ENCODE results near the gene STXBP3. TPM values are rescaled to one million over a fixed set of nuclear protein-coding genes. Genes with fewer than 3 reads are reported as not detected.

Gene STXBP3
- total RNA-seq, 4 donors from 2014 or later: 51.0 to 75.8 (median 68.9) TPM

DNA sequence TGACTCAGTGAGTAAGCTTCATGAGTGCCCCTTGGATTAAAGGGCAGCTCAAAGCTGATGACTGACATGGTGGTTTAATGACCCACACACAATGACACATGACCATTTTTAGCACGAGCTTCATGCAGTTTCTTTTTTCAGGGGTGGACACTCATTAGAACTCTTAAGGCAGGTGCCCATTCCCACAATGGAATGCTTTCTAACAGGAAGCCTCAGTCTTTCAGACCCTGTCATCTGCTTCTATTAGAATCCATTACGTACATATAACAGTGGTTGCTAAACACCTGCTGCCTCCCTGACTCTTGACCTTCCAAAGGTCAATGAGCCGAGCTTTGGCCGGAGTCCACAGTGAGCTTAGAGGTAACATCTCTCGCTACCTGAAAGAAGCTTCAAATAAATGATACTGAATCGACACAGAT is 83.0 kb downstream of the STXBP3 start:
- H3K4me1 ChIP-seq: peaks cover 0 to 36% (median 16%) of the 10 kb centered on the region in 4 donors
- no peak overlapping the region for H3K4me3 ChIP-seq
- no peak for DNase-seq (ENCODE audit: low spot score in 2 of 2)
- TF ChIP-seq, protein P1, sequence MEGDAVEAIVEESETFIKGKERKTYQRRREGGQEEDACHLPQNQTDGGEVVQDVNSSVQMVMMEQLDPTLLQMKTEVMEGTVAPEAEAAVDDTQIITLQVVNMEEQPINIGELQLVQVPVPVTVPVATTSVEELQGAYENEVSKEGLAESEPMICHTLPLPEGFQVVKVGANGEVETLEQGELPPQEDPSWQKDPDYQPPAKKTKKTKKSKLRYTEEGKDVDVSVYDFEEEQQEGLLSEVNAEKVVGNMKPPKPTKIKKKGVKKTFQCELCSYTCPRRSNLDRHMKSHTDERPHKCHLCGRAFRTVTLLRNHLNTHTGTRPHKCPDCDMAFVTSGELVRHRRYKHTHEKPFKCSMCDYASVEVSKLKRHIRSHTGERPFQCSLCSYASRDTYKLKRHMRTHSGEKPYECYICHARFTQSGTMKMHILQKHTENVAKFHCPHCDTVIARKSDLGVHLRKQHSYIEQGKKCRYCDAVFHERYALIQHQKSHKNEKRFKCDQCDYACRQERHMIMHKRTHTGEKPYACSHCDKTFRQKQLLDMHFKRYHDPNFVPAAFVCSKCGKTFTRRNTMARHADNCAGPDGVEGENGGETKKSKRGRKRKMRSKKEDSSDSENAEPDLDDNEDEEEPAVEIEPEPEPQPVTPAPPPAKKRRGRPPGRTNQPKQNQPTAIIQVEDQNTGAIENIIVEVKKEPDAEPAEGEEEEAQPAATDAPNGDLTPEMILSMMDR (IDR thresholded peaks at IDR 0.05): no peak
- TF ChIP-seq POLR2A (IDR thresholded peaks at IDR 0.05): no peak
- peak in 1 of 2 donors; percentile 21 for TF ChIP-seq EP300 (IDR thresholded peaks at IDR 0.05)
- H3K27me3 ChIP-seq: no peaks in the 10 kb centered on the region
- no peaks in the 10 kb centered on the region for H3K9me3 ChIP-seq
- peak overlapping the region; percentile 6 to 79 (median 74) for H3K27ac ChIP-seq
- H3K36me3 ChIP-seq: no peaks in the 10 kb centered on the region
- WGBS, 2 donors: 56 to 61% methylated on average over 6 of the region's 6 CpGs

DNA sequence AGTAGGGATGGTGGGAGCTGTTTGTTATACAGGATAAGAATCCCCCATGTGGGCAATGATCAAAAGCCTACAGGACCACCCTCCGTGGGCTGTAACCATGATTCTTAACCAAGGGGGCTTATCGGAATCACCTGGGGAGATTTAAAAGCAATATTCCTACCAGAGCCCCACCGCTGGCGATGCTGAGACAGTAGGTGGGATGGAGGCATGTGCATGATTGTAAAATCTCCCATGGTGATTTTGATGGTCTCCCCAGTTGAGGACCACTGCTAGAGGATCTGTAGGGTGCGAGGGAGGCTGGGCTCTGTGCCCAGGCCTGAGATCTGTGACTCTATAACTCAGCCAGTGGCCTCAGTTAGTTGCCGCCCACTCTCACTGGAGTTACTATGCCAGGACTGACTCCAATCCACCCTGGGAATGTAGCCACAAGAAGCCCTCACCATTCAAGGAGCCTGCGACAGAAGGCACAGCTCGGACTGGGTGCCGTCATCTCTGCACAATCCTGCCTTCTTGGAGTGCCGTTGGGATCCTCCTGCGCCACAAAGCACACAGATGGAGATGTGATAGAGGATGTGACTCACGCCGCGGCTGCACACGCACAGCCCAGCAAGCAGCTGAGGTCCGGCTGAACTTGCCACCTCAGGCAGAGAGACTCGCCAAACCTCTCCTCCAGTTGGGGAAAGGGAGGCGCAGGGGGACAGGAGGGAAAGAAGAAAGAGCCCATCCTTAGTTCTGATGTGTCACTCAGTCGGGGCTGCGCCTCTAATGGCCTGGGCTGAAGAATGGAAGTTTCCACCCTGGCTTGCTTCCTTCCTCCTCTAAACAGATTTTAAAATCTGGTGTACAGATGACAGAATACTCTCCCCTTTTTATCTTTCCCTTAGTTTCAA is 83.9 kb downstream of the STXBP3 start:
- peak; percentile 69 to 72 for DNase-seq (ENCODE audit: low spot score in 2 of 2)
- peak overlapping the region; percentile 39 to 79 (median 74) for H3K27ac ChIP-seq
- H3K4me1 ChIP-seq: peaks cover 0 to 36% (median 16%) of the 10 kb centered on the region in 4 donors
- no peaks in the 10 kb centered on the region for H3K36me3 ChIP-seq
- H3K4me3 ChIP-seq: peak overlapping the region in 2 of 4 donors; percentile 19 to 30
- TF ChIP-seq, protein P1 (IDR thresholded peaks at IDR 0.05): no peak
- TF ChIP-seq POLR2A (IDR thresholded peaks at IDR 0.05) (no peak), EP300 (IDR thresholded peaks at IDR 0.05) (peak in 1 of 2 donors; percentile 68)
- 57 to 67% methylated on average over 14 to 20 of the region's 20 CpGs for WGBS, 2 donors
- H3K9me3 ChIP-seq: no peaks in the 10 kb centered on the region
- no peaks in the 10 kb centered on the region for H3K27me3 ChIP-seq

DNA sequence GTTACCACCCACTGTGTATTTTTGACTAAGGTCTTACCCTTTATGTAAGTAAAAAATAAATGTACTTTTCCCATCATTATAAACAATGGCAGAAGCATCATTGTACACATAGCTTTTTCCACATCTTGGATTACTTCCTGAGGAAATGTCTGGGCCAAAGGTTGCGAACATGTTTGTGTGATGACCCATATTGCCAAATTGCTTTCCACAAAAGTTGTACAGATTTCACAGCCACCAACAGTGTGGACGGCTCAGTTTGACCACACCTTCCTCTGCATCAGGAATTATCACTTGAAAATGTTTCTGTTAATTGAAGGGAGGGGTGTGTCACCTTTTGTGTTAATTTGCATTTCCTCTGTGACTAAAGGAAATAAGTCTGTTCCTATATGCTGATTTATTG is 84.8 kb downstream of the STXBP3 start:
- 36 to 52% methylated on average over 2 of the region's 2 CpGs for WGBS, 2 donors
- peaks cover 0 to 36% (median 16%) of the 10 kb centered on the region in 4 donors for H3K4me1 ChIP-seq
- no peaks in the 10 kb centered on the region for H3K9me3 ChIP-seq
- H3K27me3 ChIP-seq: no peaks in the 10 kb centered on the region
- H3K4me3 ChIP-seq: no peak overlapping the region
- H3K36me3 ChIP-seq: no peaks in the 10 kb centered on the region
- TF ChIP-seq, protein P1 (IDR thresholded peaks at IDR 0.05): no peak
- no peak for TF ChIP-seq POLR2A (IDR thresholded peaks at IDR 0.05)
- peak in 1 of 2 donors; percentile 54 for TF ChIP-seq EP300 (IDR thresholded peaks at IDR 0.05)
- peak in 1 of 2 donors; percentile 40 for DNase-seq (ENCODE audit: low spot score in 2 of 2)
- peak overlapping the region; percentile 39 to 79 (median 74) for H3K27ac ChIP-seq

DNA sequence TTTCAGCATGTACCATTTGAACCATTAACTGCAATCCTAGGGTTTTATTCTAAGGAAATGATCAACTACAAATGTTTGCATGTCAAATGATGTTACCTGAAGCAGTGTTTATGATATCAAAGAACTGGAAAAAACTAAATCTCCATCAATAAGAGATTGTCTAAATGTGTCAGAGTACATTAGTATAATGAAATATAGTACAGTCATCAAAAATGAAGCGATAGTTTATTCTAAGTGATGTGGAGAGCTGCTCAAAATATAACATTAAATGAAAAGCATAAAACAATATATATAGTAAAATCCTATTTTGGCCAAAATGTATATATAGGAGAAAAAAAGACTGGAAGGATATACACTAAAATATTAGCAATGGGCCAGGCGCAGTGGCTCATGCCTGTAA is 86.5 kb downstream of the STXBP3 start:
- H3K36me3 ChIP-seq: no peaks in the 10 kb centered on the region
- no peak overlapping the region for H3K4me3 ChIP-seq
- H3K27me3 ChIP-seq: no peaks in the 10 kb centered on the region
- WGBS, 2 donors: 93 to 96% methylated on average over 2 of the region's 2 CpGs
- DNase-seq (ENCODE audit: low spot score in 2 of 2): no peak
- H3K4me1 ChIP-seq: peaks cover 0 to 33% (median 16%) of the 10 kb centered on the region in 4 donors
- no peak overlapping the region for H3K27ac ChIP-seq
- TF ChIP-seq EP300 (IDR thresholded peaks at IDR 0.05) (no peak), POLR2A (IDR thresholded peaks at IDR 0.05) (no peak)
- TF ChIP-seq, protein P1 (IDR thresholded peaks at IDR 0.05): no peak
- H3K9me3 ChIP-seq: no peaks in the 10 kb centered on the region

DNA sequence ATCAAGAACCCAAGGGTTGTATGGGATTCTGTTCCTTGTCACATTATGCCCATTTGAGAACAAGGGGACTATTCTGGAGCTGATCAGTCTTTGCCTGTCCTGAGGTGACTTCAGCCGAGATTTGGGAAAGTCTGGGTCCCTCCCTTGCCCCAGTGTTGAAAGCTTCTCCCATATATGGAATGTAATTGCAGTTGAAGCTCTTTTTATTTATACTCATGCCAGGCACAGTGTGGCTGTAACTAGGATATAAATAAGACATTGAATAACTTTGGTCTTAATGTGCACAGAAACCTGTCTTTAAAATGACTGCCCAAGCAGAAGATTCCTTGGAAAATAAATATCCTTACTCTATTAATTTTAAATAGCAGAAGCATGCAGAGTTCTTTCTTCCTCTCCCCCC is 95.2 kb downstream of the STXBP3 start:
- Histone ChIP-seq H3K4me3 (no peak overlapping the region), H3K27me3 (no peaks in the 10 kb centered on the region), H3K27ac (no peak overlapping the region), H3K4me1 (peaks cover 0 to 8% (median 0%) of the 10 kb centered on the region in 4 donors), H3K9me3 (no peaks in the 10 kb centered on the region), H3K36me3 (no peaks in the 10 kb centered on the region)
- TF ChIP-seq EP300 (IDR thresholded peaks at IDR 0.05): no peak
- no peak for TF ChIP-seq POLR2A (IDR thresholded peaks at IDR 0.05)
- TF ChIP-seq, protein P1 (IDR thresholded peaks at IDR 0.05): no peak
- WGBS, 2 donors: 10 to 13% methylated on average over 1 of the region's 1 CpG
- DNase-seq (ENCODE audit: low spot score in 2 of 2): no peak

Measured in tibial nerve (tissue), 4 donors.